GM18858 (cell line): Measurements from ENCODE around the gene SOWAHA.
"Not testable (repeated sequence)": the region's sequence is repeated elsewhere in the genome, so short reads cannot be mapped to it uniquely, and the experiment has no call there.

Source experiments
- ATAC-seq: cut with Tn5 transposase; IDR thresholded peaks from one replicate; pipeline ENCODE4 v1.9.1; 2021; ENCODE audit not compliant: unreplicated experiment

Gene SOWAHA

GRCh38 chr5:132848270-132848669, 35.2 kb downstream of the SOWAHA start:
- ATAC-seq = no peak

- ATAC-seq = no peak
Observed at GRCh38 chr5:132849347-132849746, 36.2 kb downstream of the SOWAHA start.

- ATAC-seq = no peak
Observed at GRCh38 chr5:132850066-132850465, 37.0 kb downstream of the SOWAHA start.

- no peak for ATAC-seq
Observed at GRCh38 chr5:132853323-132853722, 40.2 kb downstream of the SOWAHA start.

GRCh38 chr5:132853790-132854189, 40.7 kb downstream of the SOWAHA start:
- no peak for ATAC-seq

GRCh38 chr5:132854301-132854700, 41.2 kb downstream of the SOWAHA start:
- no peak for ATAC-seq

- not testable (repeated sequence) for ATAC-seq
Observed at GRCh38 chr5:132854992-132855391, 41.9 kb downstream of the SOWAHA start.

GRCh38 chr5:132856011-132856410, 42.9 kb downstream of the SOWAHA start:
- ATAC-seq = no peak

- ATAC-seq = no peak
Observed at GRCh38 chr5:132859889-132860437, 46.9 kb downstream of the SOWAHA start.

GRCh38 chr5:132860742-132861141, 47.6 kb downstream of the SOWAHA start:
- ATAC-seq = no peak

- ATAC-seq = no peak
Observed at GRCh38 chr5:132865668-132866341, 52.7 kb downstream of the SOWAHA start.
